ENCODE results near the gene MS4A5.

Gene MS4A5

DNA sequence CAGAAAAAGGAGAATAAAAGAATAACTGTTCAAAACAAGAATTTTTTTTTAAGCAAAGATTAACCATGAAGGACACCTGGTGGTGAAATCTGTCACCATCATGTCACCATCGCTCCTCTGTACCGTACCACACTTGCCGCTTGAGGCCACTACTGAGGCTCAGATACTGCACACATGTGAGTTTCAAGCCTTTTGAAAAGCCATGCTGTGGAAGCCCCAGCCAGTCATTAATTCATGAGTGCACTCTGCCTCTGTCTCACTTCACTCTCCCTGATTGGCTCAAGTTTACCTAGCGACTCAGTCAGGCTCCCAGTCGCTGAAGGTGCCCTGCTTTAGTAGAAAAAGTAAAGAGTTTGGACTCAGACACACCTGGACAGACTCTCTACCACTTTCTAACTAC is 56.6 kb downstream of the MS4A5 start:
- DNase-seq: no peak

DNA sequence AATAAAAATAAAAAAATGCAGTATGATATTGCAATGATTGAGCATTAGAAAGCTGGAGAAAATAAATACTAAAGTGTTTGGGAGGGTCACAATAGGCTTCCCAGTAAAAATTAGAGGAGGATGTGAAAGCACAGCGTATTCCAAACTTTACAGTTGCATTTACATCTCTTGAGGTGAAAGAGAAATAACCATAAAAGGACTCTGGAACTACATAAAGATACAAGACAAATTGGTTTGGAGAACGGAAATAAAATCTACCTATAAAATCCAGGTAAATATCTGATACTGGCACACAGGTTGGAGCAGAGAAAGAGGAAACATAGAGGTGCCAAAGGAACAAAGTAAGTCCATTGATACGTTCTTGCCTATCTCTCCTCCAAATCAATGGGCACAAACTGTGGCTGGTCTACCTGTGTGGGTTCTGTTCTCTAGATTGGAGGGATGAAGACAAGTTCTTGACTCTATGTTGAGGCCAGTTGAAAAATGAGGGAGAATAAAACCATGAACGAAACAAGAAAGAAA is 63.2 kb downstream of the MS4A5 start, which contains the start of gene MS4A12:
MS4A12 (plus strand) TSS at position 291 of the 522 bp plus-strand sequence. CDS start 4,541 bp downstream, outside the sequence.
- no peak for DNase-seq

DNA sequence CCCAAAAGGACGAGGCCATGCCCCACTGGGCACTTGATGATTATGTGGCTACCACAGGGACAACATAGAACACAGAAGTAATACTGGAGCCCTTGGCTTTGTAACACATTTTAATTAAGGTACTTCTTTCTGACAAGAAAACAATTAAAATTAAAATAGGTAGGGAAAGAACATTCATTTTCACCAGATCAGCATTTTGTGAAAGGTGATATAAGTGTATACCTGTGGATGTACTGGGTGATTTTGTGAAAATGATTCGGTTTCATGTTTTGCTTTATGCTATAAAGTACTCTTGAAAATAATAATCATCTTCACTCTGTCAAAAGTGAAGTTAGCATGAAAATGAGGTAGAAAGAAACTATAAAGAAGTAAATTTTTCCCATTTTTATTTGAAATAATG is 64.1 kb downstream of the MS4A5 start:
- DNase-seq: no peak
